ENCODE data around the gene SLFNL1.

The SLFNL1 gene

GRCh38 chr1:41032147-41032546 is 10.6 kb upstream of the SLFNL1 start:
- in situ Hi-C loops (cut with HindIII; ENCODE audit: low sequenced_read_pairs): no loop called here

GRCh38 chr1:41030872-41031616 is 9.5 kb upstream of the SLFNL1 start:
- in situ Hi-C loops (cut with HindIII; ENCODE audit: low sequenced_read_pairs): no loop called here
- no peak overlapping the region for H3K4me3 ChIP-seq (ENCODE audit: low read depth, low read length)
- no peak for TF ChIP-seq CTCF (IDR thresholded peaks at IDR 0.05; ENCODE audit: low read depth, low read length)
- DNase-seq (ENCODE audit: low read depth, low spot score): no peak

More at GRCh38 chr1:41032147-41032546, 10.6 kb upstream of the SLFNL1 start:
- H3K4me3 ChIP-seq (ENCODE audit: low read depth, low read length): no peak overlapping the region
- TF ChIP-seq CTCF (IDR thresholded peaks at IDR 0.05; ENCODE audit: low read depth, low read length): no peak
- no peak for DNase-seq (ENCODE audit: low read depth, low spot score)

- in situ Hi-C loops (cut with HindIII; ENCODE audit: low sequenced_read_pairs): no loop called here
- DNase-seq (ENCODE audit: low read depth, low spot score): no peak
- no peak for TF ChIP-seq CTCF (IDR thresholded peaks at IDR 0.05; ENCODE audit: low read depth, low read length)
- no peak overlapping the region for H3K4me3 ChIP-seq (ENCODE audit: low read depth, low read length)
Observed at GRCh38 chr1:41028034-41028642, 6.6 kb upstream of the SLFNL1 start.

GRCh38 chr1:41025979-41026819 is 4.7 kb upstream of the SLFNL1 start:
- TF ChIP-seq CTCF (IDR thresholded peaks at IDR 0.05; ENCODE audit: low read depth, low read length): no peak
- no peak for DNase-seq (ENCODE audit: low read depth, low spot score)
- no peak overlapping the region for H3K4me3 ChIP-seq (ENCODE audit: low read depth, low read length)
- in situ Hi-C loops (cut with HindIII; ENCODE audit: low sequenced_read_pairs): no loop called here

GRCh38 chr1:41024953-41025352 is 3.4 kb upstream of the SLFNL1 start:
- TF ChIP-seq CTCF (IDR thresholded peaks at IDR 0.05; ENCODE audit: low read depth, low read length): no peak
- in situ Hi-C loops (cut with HindIII; ENCODE audit: low sequenced_read_pairs): no loop called here
- DNase-seq (ENCODE audit: low read depth, low spot score): no peak
- H3K4me3 ChIP-seq (ENCODE audit: low read depth, low read length): no peak overlapping the region

- peak; percentile 31 for TF ChIP-seq CTCF (IDR thresholded peaks at IDR 0.05; ENCODE audit: low read depth, low read length)
- H3K4me3 ChIP-seq (ENCODE audit: low read depth, low read length): no peak overlapping the region
- DNase-seq (ENCODE audit: low read depth, low spot score): no peak
- in situ Hi-C loops (cut with HindIII; ENCODE audit: low sequenced_read_pairs): no loop called here
Observed at GRCh38 chr1:41023279-41023990, 1.9 kb upstream of the SLFNL1 start.

Data from astrocyte of the spinal cord (primary cell).